DND-41 (cell line): Measurements from ENCODE around the gene FGB.

ENCODE experiments used
- ATAC-seq: fragments of 200-7000 bp; cut with Tn5 transposase; 3 replicates; pipeline ENCODE4 v1.9.1; 2021; ENCODE audit warnings: low read depth; ENCODE audit not compliant: insufficient read depth
- DNase-seq: peaks from one replicate; pipeline ENCODE4 v3.0.0-alpha.2; 2020
- H2AFZ ChIP-seq: 2 replicates; pipeline ENCODE4 v1.6.0; 2012; ENCODE audit warnings: low read depth, low read length
- H3K27ac ChIP-seq: 2 replicates; pipeline ENCODE4 v1.5.1; 2012; ENCODE audit warnings: low read length, inconsistent platforms
- H3K27me3 ChIP-seq: fragments of 200-600 bp; sonication (generic); 2 replicates; pipeline ENCODE4 v1.6.0; 2012; ENCODE audit warnings: low read length, mild to moderate bottlenecking, inconsistent platforms; ENCODE audit not compliant: insufficient read depth, poor library complexity
- H3K36me3 ChIP-seq: 2 replicates; pipeline ENCODE4 v1.5.1; 2012; ENCODE audit warnings: low read length, inconsistent platforms; ENCODE audit not compliant: insufficient read depth
- H3K4me1 ChIP-seq: 2 replicates; pipeline ENCODE4 v1.5.1; 2012; ENCODE audit warnings: mild to moderate bottlenecking, low read length; ENCODE audit not compliant: insufficient read depth
- H3K4me2 ChIP-seq: 2 replicates; pipeline ENCODE4 v1.6.0; 2012; ENCODE audit warnings: mild to moderate bottlenecking, moderate library complexity, low read length, inconsistent platforms; ENCODE audit not compliant: insufficient read depth
- H3K4me3 ChIP-seq, 2 experiments: fragments of 200-600 bp in 1 of 2; shearing (Covaris generic) in 1 of 2; 2 replicates each; pipeline ENCODE4 v1.5.1; 2012 to 2016; ENCODE audit warnings: inconsistent platforms in 2 of 2, low read length in 2 of 2, mild to moderate bottlenecking in 2 of 2, low read depth in 1 of 2, moderate library complexity in 1 of 2
- H3K79me2 ChIP-seq: 2 replicates; pipeline ENCODE4 v1.6.0; 2012; ENCODE audit warnings: low read length, inconsistent platforms; ENCODE audit not compliant: insufficient read depth
- H3K9ac ChIP-seq: 2 replicates; pipeline ENCODE4 v1.6.0; 2012; ENCODE audit warnings: low read depth, mild to moderate bottlenecking, inconsistent platforms, low read length, moderate library complexity
- H3K9me3 ChIP-seq: 2 replicates; pipeline ENCODE4 v1.5.1; 2012; ENCODE audit warnings: low read length, moderate library complexity, mild to moderate bottlenecking, inconsistent platforms; ENCODE audit not compliant: insufficient read depth, severe bottlenecking
- H4K20me1 ChIP-seq: 2 replicates; pipeline ENCODE4 v1.6.0; 2012; ENCODE audit warnings: low read length; ENCODE audit not compliant: insufficient read depth
- CTCF ChIP-seq: IDR thresholded peaks from 2 replicates; pipeline ENCODE4 v1.5.1; 2012; ENCODE audit warnings: borderline replicate concordance, low read length, moderate library complexity, mild to moderate bottlenecking; ENCODE audit not compliant: poor library complexity, severe bottlenecking; ENCODE audit errors: extremely low read depth
- EZH2 ChIP-seq: IDR thresholded peaks from 3 replicates; pipeline ENCODE4 v1.6.1; 2012; ENCODE audit warnings: borderline replicate concordance, low read depth, mild to moderate bottlenecking, moderate library complexity, low read length, inconsistent platforms; ENCODE audit not compliant: severe bottlenecking

The FGB gene

GRCh38 chr4:154562697-154563254, at the start of gene FGB:
Gene FGB (plus strand): TSS chr4:154563011. CDS start chr4:154563019, 8 bp downstream.
- H4K20me1 ChIP-seq = no peaks in the 10 kb centered on the region
- no peak within 1 kb of the TSS for H3K4me2 ChIP-seq
- no peaks in the 10 kb centered on the region for H3K9me3 ChIP-seq
- no peak within 1 kb of the TSS for H3K27ac ChIP-seq
- H3K36me3 ChIP-seq = no peaks in the 10 kb centered on the region
- no peak within 1 kb of the TSS for H3K9ac ChIP-seq
- H2AFZ ChIP-seq = no peak within 1 kb of the TSS
- no peak for DNase-seq
- H3K4me1 ChIP-seq = no peaks in the 10 kb centered on the region
- no peaks in the 10 kb centered on the region for H3K79me2 ChIP-seq
- no peak for TF ChIP-seq EZH2
- no peak for TF ChIP-seq CTCF
- no peak within 1 kb of the TSS for H3K4me3 ChIP-seq
- no peak for ATAC-seq
- H3K27me3 ChIP-seq = peaks cover 3% of the 10 kb centered on the region

- TF ChIP-seq EZH2 = no peak
- TF ChIP-seq CTCF = no peak
- no peaks in the 10 kb centered on the region for H3K36me3 ChIP-seq
- no peaks in the 10 kb centered on the region for H3K4me1 ChIP-seq
- H4K20me1 ChIP-seq = no peaks in the 10 kb centered on the region
- no peak overlapping the region for H3K27ac ChIP-seq
- no peak overlapping the region for H3K4me3 ChIP-seq
- no peaks in the 10 kb centered on the region for H3K79me2 ChIP-seq
- H3K4me2 ChIP-seq = no peak overlapping the region
- H3K9ac ChIP-seq = no peak overlapping the region
- no peak overlapping the region for H2AFZ ChIP-seq
- H3K9me3 ChIP-seq = no peaks in the 10 kb centered on the region
- no peak for ATAC-seq
- DNase-seq = no peak
- H3K27me3 ChIP-seq = peaks cover 6% of the 10 kb centered on the region
These were observed 46.3 kb upstream of the FGB start for GRCh38 chr4:154516318-154517029.

GRCh38 chr4:154517591-154517990, 45.2 kb upstream of the FGB start:
- Histone ChIP-seq H4K20me1 (no peaks in the 10 kb centered on the region), H3K27ac (no peak overlapping the region), H3K4me2 (no peak overlapping the region), H3K4me1 (no peaks in the 10 kb centered on the region), H3K27me3 (peaks cover 6% of the 10 kb centered on the region), H3K36me3 (no peaks in the 10 kb centered on the region), H3K9ac (no peak overlapping the region), H3K79me2 (no peaks in the 10 kb centered on the region), H3K4me3 (no peak overlapping the region), H3K9me3 (no peaks in the 10 kb centered on the region), H2AFZ (no peak overlapping the region)
- no peak for DNase-seq
- TF ChIP-seq CTCF = no peak
- no peak for ATAC-seq
